Panc1 (cell line): ENCODE measurements around the gene ULBP2. TPM values are rescaled to one million over a fixed set of nuclear protein-coding genes. Genes with fewer than 3 reads are reported as not detected.

Experiments
- ATAC-seq: fragments of 200-7000 bp; cut with Tn5 transposase; 2 replicates; pipeline ENCODE4 v1.9.1; 2020; ENCODE audit warnings: mild to moderate bottlenecking, moderate library complexity
- BruUV-seq: library from RNA; stranded (reverse); fragments of 400-500 nt; replicated peaks from 2 replicates; lab custom pipeline; 2021; lab: Mats Ljungman, UMichigan
- CTCF ChIA-PET: fragments of 300-600 bp; sonication (Branson Sonifier 250); formaldehyde crosslinking; loops from one replicate; lab custom pipeline; 2022; ENCODE audit warnings: antibody characterized with exemption; lab: Charles Lee
- POLR2A ChIA-PET: fragments of 300-600 bp; sonication (Branson Sonifier 250); formaldehyde crosslinking; loops from one replicate; lab custom pipeline; 2022; ENCODE audit warnings: antibody characterized with exemption; lab: Charles Lee
- DNase-seq: peaks from one replicate; pipeline ENCODE4 v3.0.0-alpha.2; 2010; ENCODE audit warnings: low read depth, low spot score
- H3K27ac ChIP-seq: 2 replicates; pipeline ENCODE4 v1.5.1; 2011; ENCODE audit warnings: mild to moderate bottlenecking, low read length, inconsistent platforms
- H3K27me3 ChIP-seq: fragments of 200-500 bp; sonication (Bioruptor generic); 2 replicates; pipeline ENCODE4 v1.6.0; 2014; ENCODE audit warnings: low read length, inconsistent platforms; ENCODE audit not compliant: control insufficient read depth, insufficient read depth
- H3K36me3 ChIP-seq: fragments of 200-500 bp; sonication (Bioruptor generic); 2 replicates; pipeline ENCODE4 v1.5.1; 2014; ENCODE audit warnings: inconsistent platforms, mild to moderate bottlenecking, low read length, moderate library complexity; ENCODE audit not compliant: control insufficient read depth, insufficient read depth
- H3K4me1 ChIP-seq: 2 replicates; pipeline ENCODE4 v1.5.1; 2011; ENCODE audit warnings: inconsistent platforms, mild to moderate bottlenecking, low read length, moderate library complexity; ENCODE audit not compliant: control insufficient read depth, insufficient read depth
- H3K4me3 ChIP-seq, 2 experiments: 2 replicates each; pipeline ENCODE4 v1.5.1; 2011 to 2012; ENCODE audit warnings: low read depth in 2 of 2, low read length in 2 of 2, mild to moderate bottlenecking in 2 of 2, inconsistent platforms in 1 of 2, moderate library complexity in 1 of 2
- H3K9me3 ChIP-seq: fragments of 200-500 bp; sonication (Bioruptor generic); 2 replicates; pipeline ENCODE4 v1.5.1; 2014; ENCODE audit warnings: low read depth, mild to moderate bottlenecking, inconsistent platforms, low read length, moderate library complexity; ENCODE audit not compliant: control insufficient read depth, insufficient read depth
- CTCF ChIP-seq: fragments of 450-650 bp; IDR thresholded peaks from 2 replicates; pipeline ENCODE4 v1.5.1; 2017; ENCODE audit warnings: mild to moderate bottlenecking
- POLR2AphosphoS5 ChIP-seq: IDR thresholded peaks from 2 replicates; pipeline ENCODE4 v1.6.1; 2012; ENCODE audit warnings: mild to moderate bottlenecking, low read depth, low read length, moderate library complexity
- REST ChIP-seq, 2 experiments: IDR thresholded peaks; 2 replicates each; pipeline ENCODE4 v1.6.1; 2011 to 2012; ENCODE audit warnings: low read depth in 2 of 2, control low read depth in 1 of 2, low read length in 1 of 2, mild to moderate bottlenecking in 1 of 2, moderate library complexity in 1 of 2; ENCODE audit not compliant: insufficient read depth in 1 of 2
- SIN3A ChIP-seq: IDR thresholded peaks from 2 replicates; pipeline ENCODE4 v1.6.1; 2012; ENCODE audit warnings: low read depth, mild to moderate bottlenecking, low read length, moderate library complexity, borderline replicate concordance; ENCODE audit not compliant: insufficient read depth
- TCF7L2 ChIP-seq: IDR thresholded peaks from 2 replicates; pipeline ENCODE4 v1.6.1; 2011; ENCODE audit warnings: mild to moderate bottlenecking, low read depth, low read length, inconsistent platforms
- in situ Hi-C: cut with HindIII; loops from 2 replicates; pipeline ENCODE4 v1.10.0; 2016; ENCODE audit warnings: low sequenced_read_pairs, low pct_unique_long_range_greater_than_20kb
- intact Hi-C: fragments of 100-400 bp; cut with micrococcal nuclease; formaldehyde crosslinking; loops from one replicate; pipeline ENCODE4 v1.10.0; 2022; ENCODE audit not compliant: unreplicated experiment
- total RNA-seq: library from RNA; stranded (reverse); gene quantifications from one replicate; pipeline ENCODE4 v1.2.1, GENCODE V29; 2021; ENCODE audit not compliant: unreplicated experiment

The ULBP2 gene
- total RNA-seq, 1 experiment from 2014 or later, result 0.69 TPM

- DNase-seq (no peak), ATAC-seq (peak; percentile 78)
- Histone ChIP-seq H3K9me3 (no peaks in the 10 kb centered on the region), H3K4me3 (peak overlapping the region; percentile 8 to 45), H3K4me1 (peaks cover 38% of the 10 kb centered on the region), H3K27ac (peak overlapping the region; percentile 88), H3K27me3 (no peaks in the 10 kb centered on the region), H3K36me3 (no peaks in the 10 kb centered on the region)
- in situ Hi-C loops, result no loop called here
- TF ChIP-seq SIN3A (no peak), TCF7L2 (no peak)
- intact Hi-C loops, result no loop called here
- no TSS peak for BruUV-seq
- POLR2A ChIA-PET, result interaction anchor here (0.6 kb wide), 1 partner anchor 35 kb away, joined by 3 read pairs; no protein-coding TSS in a partner anchor
- CTCF ChIA-PET, result no interaction called here
These were observed 44.7 kb upstream of the ULBP2 start for GRCh38 chr6:149897015-149897697.

- ChIA-PET POLR2A (no interaction called here), CTCF (no interaction called here)
- Histone ChIP-seq H3K9me3 (no peaks in the 10 kb centered on the region), H3K4me1 (peaks cover 38% of the 10 kb centered on the region), H3K4me3 (peak within 1 kb of the TSS; percentile 8 to 45), H3K36me3 (no peaks in the 10 kb centered on the region), H3K27me3 (no peaks in the 10 kb centered on the region), H3K27ac (peak within 1 kb of the TSS; percentile 88)
- in situ Hi-C loops (no loop called here), intact Hi-C loops (no loop called here)
- no TSS peak for BruUV-seq
- DNase-seq (no peak), ATAC-seq (peak; percentile 58)
- TF ChIP-seq CTCF (peak; percentile 65), TCF7L2 (no peak)
These were observed 43.7 kb upstream of the ULBP2 start, which contains the start of gene RAET1E for GRCh38 chr6:149897855-149898744. Gene RAET1E (minus strand): TSS chr6:149898113. CDS start chr6:149890901, 7,212 bp downstream.

DNA sequence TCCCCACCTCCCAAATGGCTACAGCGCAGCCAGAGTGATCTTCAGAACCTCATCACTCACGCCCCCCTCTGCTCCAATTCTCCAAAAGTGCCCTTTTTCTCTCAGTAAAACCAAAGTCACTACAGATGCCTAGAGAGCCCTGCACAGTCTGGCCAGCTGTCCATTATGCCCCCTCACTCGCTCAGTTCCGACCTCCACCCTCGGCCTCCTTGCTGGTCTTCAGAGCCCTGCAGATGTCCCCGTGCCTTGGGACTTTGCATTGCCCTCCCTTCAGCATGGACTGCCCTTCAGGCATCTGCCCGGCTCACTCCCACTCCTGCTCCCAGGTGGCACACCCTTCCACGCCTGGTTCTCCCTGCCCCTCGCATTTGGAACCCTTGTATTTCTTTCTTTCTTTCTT lies 42.8 kb upstream of the ULBP2 start:
- BruUV-seq, result no TSS peak
- H3K27ac ChIP-seq, result no peak overlapping the region
- TF ChIP-seq POLR2AphosphoS5 (no peak), CTCF (no peak), TCF7L2 (no peak), REST (IDR thresholded peaks at IDR 0.05; ENCODE audit: insufficient read depth in 1 of 2, low read depth in 2 of 2, low read length in 1 of 2) (no peak), SIN3A (no peak)
- no peak overlapping the region for H3K4me3 ChIP-seq
- ATAC-seq, result no peak
- H3K27me3 ChIP-seq, result no peaks in the 10 kb centered on the region
- intact Hi-C loops, result no loop called here
- POLR2A ChIA-PET, result no interaction called here
- CTCF ChIA-PET, result no interaction called here
- no peak for DNase-seq
- H3K36me3 ChIP-seq, result no peaks in the 10 kb centered on the region
- H3K9me3 ChIP-seq, result no peaks in the 10 kb centered on the region
- in situ Hi-C loops, result no loop called here
- H3K4me1 ChIP-seq, result peaks cover 38% of the 10 kb centered on the region
